Right lung (tissue), 5 donors: ENCODE data around the gene EPHB2. TPM values are rescaled to one million over a fixed set of nuclear protein-coding genes. Genes with fewer than 3 reads are reported as not detected.

Experiments
- DNase-seq, 2 donors: peaks; one replicate each; pipeline ENCODE4 v3.0.0-alpha.2; 2013
- polyA plus RNA-seq, 5 donors: library from polyadenylated mRNA; unstranded; fragments of 120-200 nt; gene quantifications; one replicate each; pipeline versions ENCODE4 v1.2.1 to v1.2.3, GENCODE V29; 2013; ENCODE audit warnings: inconsistent platforms in 1 of 5, low replicate concordance in 1 of 5; ENCODE audit not compliant: insufficient read length in 5 of 5, insufficient read depth in 1 of 5

Gene EPHB2
- polyA plus RNA-seq, 5 donors = 14.6 to 20.0 (median 15.1) TPM

- no peak for DNase-seq
Observed at GRCh38 chr1:22777388-22778057, 66.9 kb downstream of the EPHB2 start.

- DNase-seq = no peak
Observed at GRCh38 chr1:22778408-22778807, 67.8 kb downstream of the EPHB2 start.

- peak; percentile 67 to 70 for DNase-seq
Observed at GRCh38 chr1:22778862-22779520, 68.4 kb downstream of the EPHB2 start.

GRCh38 chr1:22780696-22781095, 70.1 kb downstream of the EPHB2 start:
- no peak for DNase-seq

GRCh38 chr1:22781483-22781882, 70.8 kb downstream of the EPHB2 start:
- DNase-seq = no peak

GRCh38 chr1:22782406-22782805, 71.8 kb downstream of the EPHB2 start:
- no peak for DNase-seq

- no peak for DNase-seq
Observed at GRCh38 chr1:22784317-22784716, 73.7 kb downstream of the EPHB2 start.

- DNase-seq = no peak
Observed at GRCh38 chr1:22784737-22785136, 74.1 kb downstream of the EPHB2 start.

GRCh38 chr1:22786101-22786500, 75.5 kb downstream of the EPHB2 start:
- no peak for DNase-seq

- no peak for DNase-seq
Observed at GRCh38 chr1:22786719-22787489, 76.3 kb downstream of the EPHB2 start.

- DNase-seq = no peak
Observed at GRCh38 chr1:22787636-22788035, 77.0 kb downstream of the EPHB2 start.

- DNase-seq = no peak
Observed at GRCh38 chr1:22788254-22788661, 77.6 kb downstream of the EPHB2 start.

- DNase-seq = no peak
Observed at GRCh38 chr1:22789356-22789994, 78.8 kb downstream of the EPHB2 start.

GRCh38 chr1:22790232-22791008, 79.8 kb downstream of the EPHB2 start:
- DNase-seq = peak in 1 of 2 donors; percentile 46

- DNase-seq = no peak
Observed at GRCh38 chr1:22791831-22792347, 81.2 kb downstream of the EPHB2 start.

- no peak for DNase-seq
Observed at GRCh38 chr1:22792396-22793160, 81.9 kb downstream of the EPHB2 start.

GRCh38 chr1:22793647-22794046, 83.0 kb downstream of the EPHB2 start:
- DNase-seq = no peak

- no peak for DNase-seq
Observed at GRCh38 chr1:22794647-22795365, 84.2 kb downstream of the EPHB2 start.

GRCh38 chr1:22795366-22795714, 84.7 kb downstream of the EPHB2 start:
- DNase-seq = no peak

- no peak for DNase-seq
Observed at GRCh38 chr1:22796642-22797041, 86.0 kb downstream of the EPHB2 start.
